Body of pancreas (tissue), 4 donors: Measurements from ENCODE around the gene BICD1.

Source experiments
- CTCF ChIP-seq, 7 experiments: fragments of 450-650 bp in 4 of 7; fragments of 200-600 bp in 3 of 7; sonication (generic) in 3 of 7; IDR thresholded peaks; one replicate each; pipeline ENCODE4 v1.5.1; 2016 to 2019; ENCODE audit warnings: antibody characterized with exemption in 7 of 7
- POLR2A ChIP-seq, 3 donors: fragments of 450-650 bp; IDR thresholded peaks; one replicate each; pipeline ENCODE4 v1.6.1; 2016; ENCODE audit warnings: antibody characterized with exemption in 3 of 3, mild to moderate bottlenecking in 2 of 3

DNA sequence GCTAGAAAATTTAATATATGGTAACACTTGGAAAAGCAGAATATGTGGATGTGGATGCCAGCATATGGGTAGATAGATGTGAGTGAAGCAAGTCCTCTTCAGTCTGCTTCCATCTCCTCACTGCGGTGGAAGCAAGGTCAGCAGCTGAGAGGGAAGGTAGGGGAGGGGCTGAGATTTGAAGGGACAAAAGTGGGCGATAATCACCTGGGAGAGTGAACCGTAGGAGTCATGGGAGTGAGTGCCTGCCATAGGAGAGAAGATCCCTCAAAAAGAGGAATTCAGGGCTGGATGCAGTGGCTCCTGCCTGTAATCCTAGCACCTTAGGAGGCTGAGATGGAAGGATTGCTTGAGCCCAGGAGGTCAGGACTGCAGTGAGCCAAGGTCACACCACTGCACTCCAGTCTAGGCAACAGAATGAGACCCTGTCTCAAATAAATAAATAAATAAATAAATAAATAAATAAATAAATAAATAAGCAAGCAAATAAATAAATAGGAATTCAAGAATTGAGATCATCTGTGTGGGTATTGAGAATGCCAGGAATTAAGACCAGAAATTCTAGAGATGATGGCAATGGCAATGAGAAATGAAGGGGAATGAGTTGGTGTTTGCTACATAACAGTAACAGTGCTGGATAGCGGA is 123.4 kb downstream of the BICD1 start:
- no peak for TF ChIP-seq CTCF (IDR thresholded peaks at IDR 0.05)
- no peak for TF ChIP-seq POLR2A (IDR thresholded peaks at IDR 0.05)
